ENCODE results near the gene STBD1. TPM values are rescaled to one million over a fixed set of nuclear protein-coding genes. Genes with fewer than 3 reads are reported as not detected.
A peak's percentile ranks its signal among the peaks of the same experiment; 100 is the strongest.

STBD1 gene
- total RNA-seq, result 10 to 100 TPM; 14.8 to 53.7 (median 22.6) TPM
- 10 to 100 TPM; 17.9 to 32.4 TPM for polyA plus RNA-seq
- long read RNA-seq, donor 1, transcript STBD1-201 (2 exons, 3,420 nt), result major isoform, 154 of 164 reads
- long read RNA-seq, donor 1, partial matches to known transcripts, result 8 of 164 reads
- long read RNA-seq, donor 1, other reads (novel, unspliced or antisense), result 2 of 164 reads
- long read RNA-seq, donor 2, transcript STBD1-201 (2 exons, 3,420 nt), result major isoform, 199 of 206 reads
- long read RNA-seq, donor 2, partial matches to known transcripts, result 5 of 206 reads
- long read RNA-seq, donor 2, other reads (novel, unspliced or antisense), result 2 of 206 reads
- long read RNA-seq, donor 3, transcript STBD1-201 (2 exons, 3,420 nt), result major isoform, 530 of 567 reads
- long read RNA-seq, donor 3, partial matches to known transcripts, result 0 of 567 reads
- long read RNA-seq, donor 3, other reads (novel, unspliced or antisense), result 37 of 567 reads

GRCh38 chr4:76305971-76306881 lies at the start of gene STBD1:
Gene STBD1 (plus strand): TSS chr4:76306733. CDS start chr4:76306770, 37 bp downstream.
- DNase-seq, result peak; percentile 74 to 85
- peaks cover 0 to 56% (median 37%) of the 10 kb centered on the region in 9 donors for H3K4me1 ChIP-seq

DNA sequence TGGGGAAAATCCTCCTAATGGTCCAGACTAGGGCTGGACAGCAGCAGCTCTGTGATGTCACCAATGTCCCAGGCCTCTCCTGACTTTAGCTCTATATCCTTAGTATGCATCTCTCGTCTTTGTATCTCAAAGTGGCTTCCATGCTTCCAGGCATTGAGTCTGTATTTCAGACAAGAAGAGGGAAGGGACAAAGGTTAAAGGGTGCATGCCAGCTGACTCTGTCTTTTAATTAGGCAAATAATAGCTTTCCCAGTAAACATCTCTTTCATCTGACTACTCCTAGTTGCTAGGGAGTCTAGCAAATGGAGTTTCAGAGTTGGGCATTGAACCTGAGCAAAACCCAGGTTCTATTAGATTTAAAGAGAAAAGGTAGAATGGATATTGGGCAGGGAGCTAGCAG lies 49.6 kb upstream of the STBD1 start:
- no peak for ATAC-seq
- DNase-seq, result no peak
- Histone ChIP-seq H3K9me3 (no peaks in the 10 kb centered on the region), H3K4me3 (no peak overlapping the region), H3K27ac (no peak overlapping the region), H3K36me3 (no peaks in the 10 kb centered on the region), H3K4me1 (peaks cover 0 to 4% (median 0%) of the 10 kb centered on the region in 9 donors), H3K27me3 (peaks cover 0 to 24% (median 8%) of the 10 kb centered on the region in 7 donors)
- TF ChIP-seq, protein P1, sequence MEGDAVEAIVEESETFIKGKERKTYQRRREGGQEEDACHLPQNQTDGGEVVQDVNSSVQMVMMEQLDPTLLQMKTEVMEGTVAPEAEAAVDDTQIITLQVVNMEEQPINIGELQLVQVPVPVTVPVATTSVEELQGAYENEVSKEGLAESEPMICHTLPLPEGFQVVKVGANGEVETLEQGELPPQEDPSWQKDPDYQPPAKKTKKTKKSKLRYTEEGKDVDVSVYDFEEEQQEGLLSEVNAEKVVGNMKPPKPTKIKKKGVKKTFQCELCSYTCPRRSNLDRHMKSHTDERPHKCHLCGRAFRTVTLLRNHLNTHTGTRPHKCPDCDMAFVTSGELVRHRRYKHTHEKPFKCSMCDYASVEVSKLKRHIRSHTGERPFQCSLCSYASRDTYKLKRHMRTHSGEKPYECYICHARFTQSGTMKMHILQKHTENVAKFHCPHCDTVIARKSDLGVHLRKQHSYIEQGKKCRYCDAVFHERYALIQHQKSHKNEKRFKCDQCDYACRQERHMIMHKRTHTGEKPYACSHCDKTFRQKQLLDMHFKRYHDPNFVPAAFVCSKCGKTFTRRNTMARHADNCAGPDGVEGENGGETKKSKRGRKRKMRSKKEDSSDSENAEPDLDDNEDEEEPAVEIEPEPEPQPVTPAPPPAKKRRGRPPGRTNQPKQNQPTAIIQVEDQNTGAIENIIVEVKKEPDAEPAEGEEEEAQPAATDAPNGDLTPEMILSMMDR (IDR thresholded peaks at IDR 0.05), result no peak
- WGBS, 2 donors, result 76 to 81% methylated on average over 1 of the region's 1 CpG
- intact Hi-C loops (cut with DNase I), result loop anchor here in 3 of 10 donors (10.0 kb wide), 2 partner anchors 72 to 82 kb away; no protein-coding TSS in a partner anchor

More at GRCh38 chr4:76305971-76306881, at the start of gene STBD1:
- ATAC-seq, result peak; percentile 85 to 94 (median 88)
- TF ChIP-seq, protein P1 (IDR thresholded peaks at IDR 0.05), result peak in 2 of 9 donors; percentile 8 to 21
- peak within 1 kb of the TSS; percentile 57 to 90 (median 76) for H3K4me3 ChIP-seq
- intact Hi-C loops (cut with DNase I), result loop anchor here in 6 of 10 donors (2.0 to 10.0 kb wide), 8 partner anchors 36 to 279 kb away; partner anchors contain the start of genes CCDC158 (in 1 of the 6) and SCARB2 (in 1 of the 6)
- no peaks in the 10 kb centered on the region for H3K9me3 ChIP-seq
- peak within 1 kb of the TSS; percentile 69 to 97 (median 91) for H3K27ac ChIP-seq
- peaks cover 0 to 7% (median 0%) of the 10 kb centered on the region in 7 donors for H3K27me3 ChIP-seq
- H3K36me3 ChIP-seq, result peaks cover 0 to 20% (median 5%) of the 10 kb centered on the region in 9 donors
- WGBS, 2 donors, result 0 to 1% methylated on average over 81 to 85 of the region's 85 CpGs

DNA sequence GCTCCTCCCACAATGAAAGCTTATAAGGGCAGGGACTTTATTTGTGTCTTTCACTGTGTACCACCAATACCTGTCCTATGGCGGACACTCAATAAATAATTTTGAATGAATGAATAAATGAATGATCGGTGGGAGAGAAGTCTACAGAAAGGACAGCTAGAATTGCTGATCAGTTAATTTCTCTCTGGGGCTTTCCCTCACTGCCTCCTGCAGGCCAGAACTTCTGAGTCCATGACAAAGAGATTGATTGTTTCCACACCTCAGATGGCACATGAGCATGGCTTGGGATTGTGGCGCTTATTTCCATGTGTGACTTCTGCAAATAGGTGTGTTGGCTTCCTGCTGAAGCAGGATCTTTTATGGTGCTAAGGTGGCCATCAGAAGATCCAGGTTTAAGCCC lies 48.7 kb upstream of the STBD1 start:
- ATAC-seq (no peak), DNase-seq (no peak)
- TF ChIP-seq, protein P1 (IDR thresholded peaks at IDR 0.05), result peak in 1 of 9 donors; percentile 15
- intact Hi-C loops (cut with DNase I), result loop anchor here in 3 of 10 donors (10.0 kb wide), 2 partner anchors 73 to 83 kb away; no protein-coding TSS in a partner anchor
- Histone ChIP-seq H3K27me3 (peaks cover 0 to 16% (median 2%) of the 10 kb centered on the region in 7 donors), H3K36me3 (no peaks in the 10 kb centered on the region), H3K27ac (no peak overlapping the region), H3K4me1 (no peaks in the 10 kb centered on the region), H3K4me3 (no peak overlapping the region), H3K9me3 (no peaks in the 10 kb centered on the region)
- 96 to 97% methylated on average over 3 of the region's 3 CpGs for WGBS, 2 donors

- no peaks in the 10 kb centered on the region for H3K9me3 ChIP-seq
Measured at GRCh38 chr4:76260571-76260970, 46.0 kb upstream of the STBD1 start.

More at GRCh38 chr4:76260571-76260970, 46.0 kb upstream of the STBD1 start:
- no peak for ATAC-seq
- Histone ChIP-seq H3K4me3 (no peak overlapping the region), H3K27me3 (peaks cover 0 to 4% (median 0%) of the 10 kb centered on the region in 7 donors), H3K4me1 (no peaks in the 10 kb centered on the region), H3K36me3 (no peaks in the 10 kb centered on the region), H3K27ac (no peak overlapping the region)
- WGBS, 2 donors, result 97% methylated on average over 1 of the region's 1 CpG
- intact Hi-C loops (cut with DNase I), result no loop called here
- no peak for DNase-seq
- TF ChIP-seq, protein P1 (IDR thresholded peaks at IDR 0.05), result no peak

Data from heart right ventricle (tissue), 16 donors.